Liver (tissue), 9 donors: ENCODE measurements around the gene PAX8. TPM values are rescaled to one million over a fixed set of nuclear protein-coding genes. Genes with fewer than 3 reads are reported as not detected.

ENCODE experiments used
- DNase-seq: peaks from one replicate; pipeline ENCODE4 v3.0.0-alpha.2; 2017; ENCODE audit warnings: low spot score
- H3K27ac ChIP-seq, 2 donors: one replicate each; pipeline ENCODE4 v1.7.0; 2013; ENCODE audit warnings: inconsistent platforms in 2 of 2, low read length in 2 of 2, control low read depth in 1 of 2, low read depth in 1 of 2, mild to moderate bottlenecking in 1 of 2
- H3K27me3 ChIP-seq, 4 donors: one replicate each; pipeline versions ENCODE4 v1.6.1 to v1.7.0; 2013; ENCODE audit warnings: low read length in 3 of 4, inconsistent platforms in 1 of 4, mild to moderate bottlenecking in 1 of 4, moderate library complexity in 1 of 4; ENCODE audit not compliant: control insufficient read depth in 4 of 4, insufficient read depth in 4 of 4
- H3K36me3 ChIP-seq, 4 donors: one replicate each; pipeline versions ENCODE4 v1.6.1 to v1.7.0; 2013; ENCODE audit warnings: low read length in 3 of 4, mild to moderate bottlenecking in 3 of 4, low read depth in 1 of 4, moderate library complexity in 1 of 4; ENCODE audit not compliant: control insufficient read depth in 4 of 4, insufficient read depth in 3 of 4
- H3K4me1 ChIP-seq, 4 donors: one replicate each; pipeline versions ENCODE4 v1.6.1 to v1.7.0; 2013; ENCODE audit warnings: low read length in 3 of 4, mild to moderate bottlenecking in 3 of 4, moderate library complexity in 1 of 4; ENCODE audit not compliant: control insufficient read depth in 4 of 4, insufficient read depth in 4 of 4
- H3K4me3 ChIP-seq, 3 donors: one replicate each; pipeline versions ENCODE4 v1.6.1 to v1.7.0; 2013; ENCODE audit warnings: low read length in 3 of 3, control low read depth in 1 of 3, low read depth in 1 of 3, mild to moderate bottlenecking in 1 of 3
- H3K9ac ChIP-seq, 2 donors: one replicate each; pipeline ENCODE4 v1.7.0; 2013; ENCODE audit warnings: low read length in 2 of 2, mild to moderate bottlenecking in 2 of 2, moderate library complexity in 2 of 2, control low read depth in 1 of 2, low read depth in 1 of 2
- H3K9me3 ChIP-seq, 4 donors: one replicate each; pipeline versions ENCODE4 v1.6.1 to v1.7.0; 2013; ENCODE audit warnings: low read length in 3 of 4; ENCODE audit not compliant: control insufficient read depth in 4 of 4
- EGR1 ChIP-seq, 2 donors: IDR thresholded peaks; 2 replicates each; pipeline ENCODE4 v1.6.1; 2016 to 2018; ENCODE audit warnings: antibody characterized with exemption in 2 of 2, low read depth in 2 of 2
- FOXA1 ChIP-seq: IDR thresholded peaks from 2 replicates; pipeline ENCODE4 v1.6.1; 2016; ENCODE audit warnings: antibody characterized with exemption
- FOXA2 ChIP-seq: IDR thresholded peaks from 2 replicates; pipeline ENCODE4 v1.6.1; 2016; ENCODE audit warnings: antibody characterized with exemption
- HNF4A ChIP-seq, 2 donors: conservative IDR thresholded peaks; 2 replicates each; pipeline ENCODE4 v1.6.1; 2016; ENCODE audit warnings: antibody characterized with exemption in 2 of 2, mild to moderate bottlenecking in 2 of 2
- HNF4G ChIP-seq: IDR thresholded peaks from 2 replicates; pipeline ENCODE4 v1.6.1; 2016; ENCODE audit warnings: antibody characterized with exemption
- JUND ChIP-seq, 2 donors: IDR thresholded peaks; 2 replicates each; pipeline ENCODE4 v1.6.1; 2016; ENCODE audit warnings: antibody characterized with exemption in 2 of 2
- NR2F2 ChIP-seq: IDR thresholded peaks from 2 replicates; pipeline ENCODE4 v1.6.1; 2016; ENCODE audit warnings: antibody characterized with exemption
- RAD21 ChIP-seq, 2 donors: IDR thresholded peaks; 2 replicates each; pipeline ENCODE4 v1.6.1; 2016; ENCODE audit warnings: antibody characterized with exemption in 2 of 2, mild to moderate bottlenecking in 2 of 2
- RXRA ChIP-seq, 2 donors: IDR thresholded peaks; 2 replicates each; pipeline ENCODE4 v1.6.1; 2017 to 2018; ENCODE audit warnings: antibody characterized with exemption in 2 of 2, mild to moderate bottlenecking in 1 of 2
- SP1 ChIP-seq: IDR thresholded peaks from 2 replicates; pipeline ENCODE4 v1.6.1; 2018; ENCODE audit warnings: antibody characterized with exemption, mild to moderate bottlenecking
- TAF1 ChIP-seq: conservative IDR thresholded peaks from 2 replicates; pipeline ENCODE4 v1.6.1; 2016; ENCODE audit warnings: antibody characterized with exemption, mild to moderate bottlenecking
- YY1 ChIP-seq: IDR thresholded peaks from 2 replicates; pipeline ENCODE4 v1.6.1; 2016; ENCODE audit warnings: antibody characterized with exemption, mild to moderate bottlenecking
- WGBS: extraction: QIAGEN DNeasy Blood & Tissue Kit; methylation state at CpG from one replicate; pipeline ENCODE4 v1.1.7; 2013; 5-methylcytosine and 5-hydroxymethylcytosine counted together
- polyA plus RNA-seq, 2 donors: library from polyadenylated mRNA; stranded (reverse) in 1 of 2; unstranded in 1 of 2; fragments of 200-250 nt in 1 of 2; fragments of >200 nt in 1 of 2; fragmentation: Nextera tagmentation in 1 of 2; extraction: Ambion mirVana in 1 of 2; gene quantifications; one replicate each; pipeline versions ENCODE4 v1.2.1 to v1.2.3, GENCODE V29; 2013 to 2015
- total RNA-seq, 2 donors: library from RNA; depleted of rRNA; stranded (reverse); fragments of >200 nt; gene quantifications; one replicate each; pipeline ENCODE4 v1.2.3, GENCODE V29; 2014
- TF ChIP-seq, protein P1 (sequence below): IDR thresholded peaks from 2 replicates; pipeline ENCODE4 v1.6.1; 2016; ENCODE audit warnings: antibody characterized with exemption
- TF ChIP-seq, protein P2 (sequence below): IDR thresholded peaks from 2 replicates; pipeline ENCODE4 v1.6.1; 2016; ENCODE audit warnings: antibody characterized with exemption
- TF ChIP-seq, protein P3 (sequence below): IDR thresholded peaks from 2 replicates; pipeline ENCODE4 v1.6.1; 2016; ENCODE audit warnings: antibody characterized with exemption, mild to moderate bottlenecking
- TF ChIP-seq, protein P4 (sequence below): IDR thresholded peaks from 2 replicates; pipeline ENCODE4 v1.6.1; 2016; ENCODE audit warnings: antibody characterized with exemption
- donor health status: healthy.
- donor health status: healthy.
- donor health status: healthy.
- donor health status: healthy.
- donor health status: healthy.

PAX8 gene
- total and polyA plus RNA-seq, 4 donors: 0.09 to 0.85 (median 0.33) TPM

DNA sequence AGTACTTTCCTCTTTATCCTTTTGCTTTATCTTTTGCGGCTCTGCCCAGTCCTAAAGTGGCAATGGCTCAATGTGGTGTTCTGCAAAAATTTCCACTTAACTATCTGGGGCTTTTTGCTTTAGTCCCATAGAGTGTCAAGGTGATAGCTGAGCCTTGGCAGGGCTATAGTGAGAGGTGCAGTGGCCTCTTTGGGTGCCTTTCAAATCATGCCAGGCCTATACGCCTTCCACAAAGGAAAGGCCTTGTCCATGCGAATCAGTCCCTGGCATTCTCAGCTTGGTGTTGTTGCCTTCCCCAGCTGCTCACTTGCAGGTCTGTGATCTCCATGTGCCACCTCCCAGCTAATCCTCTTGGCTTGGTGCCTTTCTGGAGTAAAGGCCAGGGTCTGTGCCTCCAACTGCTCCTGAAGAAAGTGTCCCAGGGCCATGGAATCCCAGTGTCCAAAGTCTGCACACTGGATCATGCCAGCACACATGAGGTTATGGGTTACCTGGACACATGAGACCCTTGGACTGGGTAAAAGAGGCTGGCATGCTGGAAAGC is 26.6 kb downstream of the PAX8 start:
- 98% methylated on average over 3 of the region's 3 CpGs for WGBS
- Histone ChIP-seq H3K27ac (no peak overlapping the region), H3K9me3 (no peaks in the 10 kb centered on the region), H3K27me3 (no peaks in the 10 kb centered on the region), H3K9ac (no peak overlapping the region), H3K4me1 (peaks cover 0 to 8% (median 5%) of the 10 kb centered on the region in 4 donors), H3K36me3 (no peaks in the 10 kb centered on the region), H3K4me3 (no peak overlapping the region)
- TF ChIP-seq EGR1 (IDR thresholded peaks at IDR 0.05; ENCODE audit: low read depth in 2 of 2) (no peak), YY1 (no peak)
- TF ChIP-seq, protein P1, sequence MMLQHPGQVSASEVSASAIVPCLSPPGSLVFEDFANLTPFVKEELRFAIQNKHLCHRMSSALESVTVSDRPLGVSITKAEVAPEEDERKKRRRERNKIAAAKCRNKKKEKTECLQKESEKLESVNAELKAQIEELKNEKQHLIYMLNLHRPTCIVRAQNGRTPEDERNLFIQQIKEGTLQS: no peak
- DNase-seq: no peak

DNA sequence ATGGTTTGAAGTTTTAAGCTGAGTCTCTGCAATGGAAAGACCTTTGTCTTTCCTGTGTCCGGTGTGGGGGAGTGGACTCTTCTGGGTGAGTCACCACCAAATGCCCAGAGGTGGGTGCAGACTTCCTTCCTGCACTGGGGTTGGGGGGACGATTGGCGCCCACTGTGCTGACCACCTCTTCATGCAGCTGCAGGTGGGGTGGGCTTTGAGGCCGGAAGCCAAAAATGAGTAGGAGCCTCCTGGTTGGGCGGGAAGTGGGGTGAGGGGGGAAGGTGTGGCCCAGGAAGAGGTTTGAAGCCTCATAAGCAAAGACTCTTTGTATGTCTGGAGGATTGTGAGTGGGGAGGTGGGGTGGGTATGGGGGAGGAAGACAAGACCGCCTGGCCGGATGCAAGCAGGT is 27.6 kb downstream of the PAX8 start:
- H3K36me3 ChIP-seq: no peaks in the 10 kb centered on the region
- H3K4me3 ChIP-seq: no peak overlapping the region
- H3K27ac ChIP-seq: no peak overlapping the region
- H3K9me3 ChIP-seq: no peaks in the 10 kb centered on the region
- no peaks in the 10 kb centered on the region for H3K27me3 ChIP-seq
- peaks cover 0 to 15% (median 5%) of the 10 kb centered on the region in 4 donors for H3K4me1 ChIP-seq
- 79% methylated on average over 7 of the region's 7 CpGs for WGBS
- TF ChIP-seq, protein P2, sequence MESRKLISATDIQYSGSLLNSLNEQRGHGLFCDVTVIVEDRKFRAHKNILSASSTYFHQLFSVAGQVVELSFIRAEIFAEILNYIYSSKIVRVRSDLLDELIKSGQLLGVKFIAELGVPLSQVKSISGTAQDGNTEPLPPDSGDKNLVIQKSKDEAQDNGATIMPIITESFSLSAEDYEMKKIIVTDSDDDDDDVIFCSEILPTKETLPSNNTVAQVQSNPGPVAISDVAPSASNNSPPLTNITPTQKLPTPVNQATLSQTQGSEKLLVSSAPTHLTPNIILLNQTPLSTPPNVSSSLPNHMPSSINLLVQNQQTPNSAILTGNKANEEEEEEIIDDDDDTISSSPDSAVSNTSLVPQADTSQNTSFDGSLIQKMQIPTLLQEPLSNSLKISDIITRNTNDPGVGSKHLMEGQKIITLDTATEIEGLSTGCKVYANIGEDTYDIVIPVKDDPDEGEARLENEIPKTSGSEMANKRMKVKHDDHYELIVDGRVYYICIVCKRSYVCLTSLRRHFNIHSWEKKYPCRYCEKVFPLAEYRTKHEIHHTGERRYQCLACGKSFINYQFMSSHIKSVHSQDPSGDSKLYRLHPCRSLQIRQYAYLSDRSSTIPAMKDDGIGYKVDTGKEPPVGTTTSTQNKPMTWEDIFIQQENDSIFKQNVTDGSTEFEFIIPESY: no peak
- TF ChIP-seq, protein P3, sequence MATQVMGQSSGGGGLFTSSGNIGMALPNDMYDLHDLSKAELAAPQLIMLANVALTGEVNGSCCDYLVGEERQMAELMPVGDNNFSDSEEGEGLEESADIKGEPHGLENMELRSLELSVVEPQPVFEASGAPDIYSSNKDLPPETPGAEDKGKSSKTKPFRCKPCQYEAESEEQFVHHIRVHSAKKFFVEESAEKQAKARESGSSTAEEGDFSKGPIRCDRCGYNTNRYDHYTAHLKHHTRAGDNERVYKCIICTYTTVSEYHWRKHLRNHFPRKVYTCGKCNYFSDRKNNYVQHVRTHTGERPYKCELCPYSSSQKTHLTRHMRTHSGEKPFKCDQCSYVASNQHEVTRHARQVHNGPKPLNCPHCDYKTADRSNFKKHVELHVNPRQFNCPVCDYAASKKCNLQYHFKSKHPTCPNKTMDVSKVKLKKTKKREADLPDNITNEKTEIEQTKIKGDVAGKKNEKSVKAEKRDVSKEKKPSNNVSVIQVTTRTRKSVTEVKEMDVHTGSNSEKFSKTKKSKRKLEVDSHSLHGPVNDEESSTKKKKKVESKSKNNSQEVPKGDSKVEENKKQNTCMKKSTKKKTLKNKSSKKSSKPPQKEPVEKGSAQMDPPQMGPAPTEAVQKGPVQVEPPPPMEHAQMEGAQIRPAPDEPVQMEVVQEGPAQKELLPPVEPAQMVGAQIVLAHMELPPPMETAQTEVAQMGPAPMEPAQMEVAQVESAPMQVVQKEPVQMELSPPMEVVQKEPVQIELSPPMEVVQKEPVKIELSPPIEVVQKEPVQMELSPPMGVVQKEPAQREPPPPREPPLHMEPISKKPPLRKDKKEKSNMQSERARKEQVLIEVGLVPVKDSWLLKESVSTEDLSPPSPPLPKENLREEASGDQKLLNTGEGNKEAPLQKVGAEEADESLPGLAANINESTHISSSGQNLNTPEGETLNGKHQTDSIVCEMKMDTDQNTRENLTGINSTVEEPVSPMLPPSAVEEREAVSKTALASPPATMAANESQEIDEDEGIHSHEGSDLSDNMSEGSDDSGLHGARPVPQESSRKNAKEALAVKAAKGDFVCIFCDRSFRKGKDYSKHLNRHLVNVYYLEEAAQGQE: no peak
- TF ChIP-seq RXRA (IDR thresholded peaks at IDR 0.05) (no peak), HNF4G (no peak), YY1 (no peak)
- TF ChIP-seq, protein P4, sequence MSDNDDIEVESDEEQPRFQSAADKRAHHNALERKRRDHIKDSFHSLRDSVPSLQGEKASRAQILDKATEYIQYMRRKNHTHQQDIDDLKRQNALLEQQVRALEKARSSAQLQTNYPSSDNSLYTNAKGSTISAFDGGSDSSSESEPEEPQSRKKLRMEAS: no peak
- no peak overlapping the region for H3K9ac ChIP-seq
- DNase-seq: no peak

DNA sequence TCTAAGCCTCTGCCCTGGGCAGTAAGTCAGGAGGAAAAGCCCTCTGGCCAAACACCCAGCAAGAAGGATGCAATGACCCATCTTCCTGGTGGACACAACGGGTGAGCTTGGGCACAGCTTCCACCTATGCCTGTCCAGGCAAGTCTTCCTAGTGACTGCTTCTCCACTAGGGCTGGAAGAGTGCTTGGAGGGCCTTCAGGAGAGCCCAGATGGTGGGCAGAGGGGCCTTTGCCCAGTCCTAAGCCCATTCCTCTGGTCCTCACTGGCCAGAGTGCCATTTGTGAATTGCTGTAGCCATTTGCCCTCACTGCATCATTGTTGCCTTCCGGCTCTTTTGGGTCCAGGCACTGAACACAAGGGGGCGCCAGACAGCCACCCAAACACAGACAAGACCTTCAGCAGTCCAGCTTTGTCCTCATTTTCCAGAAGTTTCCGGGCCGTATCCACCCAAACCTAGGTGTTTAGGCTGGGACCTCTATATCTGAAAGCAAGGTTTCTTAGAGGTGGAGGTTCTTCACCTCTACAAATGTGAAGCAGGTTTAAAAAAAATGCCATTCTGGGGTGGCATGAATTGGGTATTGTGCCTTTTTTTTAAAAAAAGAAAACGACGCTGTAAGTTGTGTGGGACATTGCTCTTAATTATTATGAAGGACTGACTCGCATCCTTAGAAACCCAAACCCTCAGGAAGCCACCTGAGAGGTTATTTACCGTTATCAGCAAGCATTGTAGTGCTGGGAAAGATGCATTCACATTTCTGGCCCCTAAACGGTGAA is 29.5 kb downstream of the PAX8 start:
- Histone ChIP-seq H3K4me1 (peaks cover 7 to 30% (median 12%) of the 10 kb centered on the region in 4 donors), H3K36me3 (no peaks in the 10 kb centered on the region), H3K27ac (peak overlapping the region in 1 of 2 donors; percentile 14), H3K9ac (peak overlapping the region in 1 of 2 donors; percentile 45), H3K27me3 (no peaks in the 10 kb centered on the region), H3K9me3 (no peaks in the 10 kb centered on the region), H3K4me3 (no peak overlapping the region)
- DNase-seq: peak; percentile 79
- 47% methylated on average over 10 of the region's 10 CpGs for WGBS
- TF ChIP-seq, protein P3: no peak
- TF ChIP-seq, protein P4: no peak
- TF ChIP-seq RAD21 (IDR thresholded peaks at IDR 0.05): peak; percentile 99
- no peak for TF ChIP-seq NR2F2
- no peak for TF ChIP-seq FOXA2
- no peak for TF ChIP-seq JUND (IDR thresholded peaks at IDR 0.05)
- no peak for TF ChIP-seq FOXA1
- TF ChIP-seq SP1: no peak
- no peak for TF ChIP-seq HNF4A (conservative IDR thresholded peaks at IDR 0.05)
- TF ChIP-seq, protein P1: no peak
- TF ChIP-seq YY1: peak; percentile 43
- TF ChIP-seq TAF1: no peak
- TF ChIP-seq EGR1 (IDR thresholded peaks at IDR 0.05; ENCODE audit: low read depth in 2 of 2): no peak
